Activated naive CD4-positive, alpha-beta T cell treated with anti-CD3 and anti-CD28 coated beads, Interleukin-2, amount 10 ng/mL, durations not matched to agents 7 days and 5 days (primary cell): Measurements from ENCODE around the gene PIK3R5.

Experiments
- CTCF ChIA-PET: fragments of 350-600 bp; sonication (Branson Sonifier 250); formaldehyde crosslinking; loops from one replicate; lab custom pipeline; 2021; ENCODE audit warnings: antibody characterized with exemption; lab: Charles Lee
- DNase-seq: peaks from one replicate; pipeline ENCODE4 v3.0.0-alpha.2; 2020
- H3K27ac Mint-ChIP-seq: one replicate; pipeline ENCODE4 v1.8.0; 2021; ENCODE audit warnings: mild to moderate bottlenecking, moderate library complexity, mixed read lengths
- H3K27me3 Mint-ChIP-seq: one replicate; pipeline ENCODE4 v1.8.0; 2021; ENCODE audit warnings: mild to moderate bottlenecking, mixed read lengths
- H3K36me3 Mint-ChIP-seq: one replicate; pipeline ENCODE4 v1.8.0; 2021; ENCODE audit warnings: mixed read lengths
- H3K4me1 Mint-ChIP-seq: one replicate; pipeline ENCODE4 v1.8.0; 2021; ENCODE audit warnings: mixed read lengths
- H3K4me3 Mint-ChIP-seq: one replicate; pipeline ENCODE4 v1.8.0; 2021; ENCODE audit warnings: mild to moderate bottlenecking, moderate library complexity, mixed read lengths
- H3K9me3 Mint-ChIP-seq: one replicate; pipeline ENCODE4 v1.8.0; 2021; ENCODE audit warnings: mixed read lengths

The PIK3R5 gene

DNA sequence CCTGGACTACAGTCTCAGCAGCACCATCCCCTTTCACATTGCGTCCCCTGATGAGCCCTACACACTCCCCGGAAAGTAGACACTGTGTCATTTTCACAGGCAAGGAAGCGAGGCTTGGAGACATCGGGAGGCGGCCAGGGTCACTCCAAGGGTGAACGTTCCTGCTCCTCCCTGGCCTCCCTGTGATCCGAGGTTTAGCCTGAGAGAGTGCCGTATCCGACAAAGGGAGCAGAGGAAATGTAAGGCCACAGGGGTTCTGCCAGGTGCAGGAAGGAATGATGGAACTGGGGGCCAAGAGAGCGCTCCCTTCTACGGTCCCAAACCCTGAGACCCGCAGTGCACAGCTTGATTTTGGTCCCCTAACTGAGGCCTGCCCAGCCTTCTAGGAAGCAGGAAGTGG, 90.1 kb downstream of the PIK3R5 start:
- Mint-ChIP-seq H3K27me3 (peaks cover 8% of the 10 kb centered on the region), H3K27ac (no peak overlapping the region)

DNA sequence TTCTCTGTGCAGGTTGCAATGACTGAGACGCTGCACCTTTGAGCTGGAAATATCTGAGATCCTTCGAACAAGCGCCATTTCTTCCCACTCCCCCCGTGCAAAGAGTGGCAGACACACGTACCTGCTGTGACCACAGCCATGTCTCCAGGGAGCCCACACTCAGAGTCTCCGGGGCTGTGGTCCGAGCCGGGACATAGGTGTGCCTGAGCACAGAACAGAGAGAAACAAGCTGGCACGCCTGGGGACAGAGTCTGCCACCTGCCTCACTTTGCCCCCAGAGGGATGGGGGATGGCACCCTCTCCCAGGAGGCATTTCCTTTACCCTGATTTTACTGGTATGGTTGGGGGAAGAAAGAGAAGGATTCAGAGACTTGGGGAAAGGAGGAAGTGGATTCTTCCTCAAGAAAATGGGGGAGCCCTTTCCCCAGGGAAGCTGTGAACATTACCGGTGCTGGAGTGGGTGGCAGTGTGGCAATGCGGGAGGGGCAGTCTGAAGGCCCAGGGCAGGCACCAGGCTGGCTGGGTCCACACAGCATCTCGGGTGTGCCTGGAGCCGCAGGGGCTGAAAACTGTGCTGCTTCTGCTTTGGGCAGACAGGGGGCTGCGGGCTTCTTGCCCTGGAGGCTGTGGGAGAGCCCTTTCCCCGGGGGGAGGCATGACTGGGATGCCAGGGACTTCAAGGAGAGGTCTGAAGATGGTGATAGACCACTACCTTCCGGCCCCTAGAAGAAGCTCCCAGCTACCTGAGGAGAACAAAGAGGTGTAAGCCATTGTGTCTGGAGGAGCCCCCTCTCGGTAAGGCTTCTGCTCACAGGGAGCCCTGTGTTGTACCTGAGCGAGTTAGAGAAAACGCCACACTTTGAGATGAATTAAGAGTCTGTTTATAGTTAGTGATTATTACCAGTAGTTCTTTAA, 91.4 kb downstream of the PIK3R5 start:
- Mint-ChIP-seq H3K36me3 (peaks cover 16% of the 10 kb centered on the region), H3K9me3 (no peaks in the 10 kb centered on the region), H3K27ac (no peak overlapping the region), H3K27me3 (peaks cover 19% of the 10 kb centered on the region), H3K4me3 (no peak overlapping the region), H3K4me1 (peaks cover 6% of the 10 kb centered on the region)
- peak; percentile 19 for DNase-seq
- CTCF ChIA-PET: no interaction called here

More for the DNA sequence above, 90.1 kb downstream of the PIK3R5 start:
- Mint-ChIP-seq H3K9me3 (no peaks in the 10 kb centered on the region), H3K36me3 (peaks cover 27% of the 10 kb centered on the region), H3K4me3 (no peak overlapping the region), H3K4me1 (peaks cover 6% of the 10 kb centered on the region)
- CTCF ChIA-PET: no interaction called here
- DNase-seq: peak; percentile 18

DNA sequence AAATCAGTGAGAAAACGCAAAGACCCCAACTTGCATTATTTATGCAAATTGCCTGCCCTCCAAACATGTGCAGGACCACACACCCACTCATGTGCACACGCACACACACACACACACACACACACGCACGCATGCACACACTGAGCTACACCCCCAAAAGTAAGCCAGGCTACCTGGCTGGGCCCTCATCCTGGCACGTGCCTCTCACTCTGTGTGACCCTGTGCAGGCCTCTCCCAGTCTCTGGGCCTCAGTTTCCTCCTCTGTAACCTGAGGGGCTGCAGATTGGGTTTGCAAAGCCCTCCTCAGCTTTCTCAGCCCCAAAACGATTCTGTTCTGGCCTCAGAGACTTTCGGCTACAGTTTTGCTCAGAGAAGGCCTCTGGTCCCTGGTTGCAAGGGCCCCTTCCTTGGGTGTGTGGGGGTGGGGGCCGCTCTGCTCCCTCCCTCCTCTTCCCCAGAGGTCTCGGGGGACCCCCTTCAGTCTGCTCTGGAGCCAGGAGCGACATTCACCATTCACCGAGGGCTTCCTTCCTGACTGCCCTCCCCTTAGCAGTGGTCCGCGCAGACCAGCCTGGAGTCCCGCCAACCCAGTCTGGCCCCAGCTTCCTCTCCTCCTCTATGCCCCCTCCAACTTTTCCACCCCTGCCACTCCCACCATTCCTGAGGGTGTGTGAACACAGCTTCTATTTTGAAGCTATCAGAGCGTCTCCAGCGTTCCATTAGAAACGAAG, 92.6 kb downstream of the PIK3R5 start:
- Mint-ChIP-seq H3K9me3 (no peaks in the 10 kb centered on the region), H3K27me3 (peaks cover 19% of the 10 kb centered on the region), H3K4me1 (peaks cover 15% of the 10 kb centered on the region), H3K27ac (peak overlapping the region; percentile 34), H3K4me3 (no peak overlapping the region), H3K36me3 (peaks cover 5% of the 10 kb centered on the region)
- DNase-seq: no peak
- CTCF ChIA-PET: no interaction called here

GRCh38 chr17:8872036-8872704, 93.3 kb downstream of the PIK3R5 start:
- Mint-ChIP-seq H3K9me3 (no peaks in the 10 kb centered on the region), H3K27me3 (peaks cover 23% of the 10 kb centered on the region), H3K4me1 (peaks cover 22% of the 10 kb centered on the region), H3K27ac (no peak overlapping the region), H3K36me3 (no peaks in the 10 kb centered on the region), H3K4me3 (no peak overlapping the region)
- DNase-seq: no peak
- CTCF ChIA-PET: no interaction called here

GRCh38 chr17:8871081-8871581, 94.4 kb downstream of the PIK3R5 start:
- no peak overlapping the region for H3K4me3 Mint-ChIP-seq
- peaks cover 3% of the 10 kb centered on the region for H3K36me3 Mint-ChIP-seq
- DNase-seq: no peak
- CTCF ChIA-PET: no interaction called here
- H3K9me3 Mint-ChIP-seq: no peaks in the 10 kb centered on the region
- H3K27me3 Mint-ChIP-seq: peaks cover 27% of the 10 kb centered on the region
- H3K4me1 Mint-ChIP-seq: peaks cover 30% of the 10 kb centered on the region
- no peak overlapping the region for H3K27ac Mint-ChIP-seq

GRCh38 chr17:8870406-8871040, 95.0 kb downstream of the PIK3R5 start:
- Mint-ChIP-seq H3K36me3 (peaks cover 3% of the 10 kb centered on the region), H3K27ac (no peak overlapping the region), H3K9me3 (no peaks in the 10 kb centered on the region), H3K4me3 (no peak overlapping the region), H3K27me3 (peaks cover 27% of the 10 kb centered on the region), H3K4me1 (peaks cover 32% of the 10 kb centered on the region)
- CTCF ChIA-PET: no interaction called here
- no peak for DNase-seq

GRCh38 chr17:8869114-8869815, 96.2 kb downstream of the PIK3R5 start:
- Mint-ChIP-seq H3K9me3 (no peaks in the 10 kb centered on the region), H3K4me1 (peaks cover 37% of the 10 kb centered on the region), H3K36me3 (peaks cover 6% of the 10 kb centered on the region), H3K27ac (no peak overlapping the region), H3K27me3 (peaks cover 27% of the 10 kb centered on the region), H3K4me3 (no peak overlapping the region)
- CTCF ChIA-PET: interaction anchor here (0.7 to 1.5 kb wide), 3 partner anchors 22 to 133 kb away, joined by 3 to 5 read pairs (median 3); no protein-coding TSS in a partner anchor
- DNase-seq: no peak

DNA sequence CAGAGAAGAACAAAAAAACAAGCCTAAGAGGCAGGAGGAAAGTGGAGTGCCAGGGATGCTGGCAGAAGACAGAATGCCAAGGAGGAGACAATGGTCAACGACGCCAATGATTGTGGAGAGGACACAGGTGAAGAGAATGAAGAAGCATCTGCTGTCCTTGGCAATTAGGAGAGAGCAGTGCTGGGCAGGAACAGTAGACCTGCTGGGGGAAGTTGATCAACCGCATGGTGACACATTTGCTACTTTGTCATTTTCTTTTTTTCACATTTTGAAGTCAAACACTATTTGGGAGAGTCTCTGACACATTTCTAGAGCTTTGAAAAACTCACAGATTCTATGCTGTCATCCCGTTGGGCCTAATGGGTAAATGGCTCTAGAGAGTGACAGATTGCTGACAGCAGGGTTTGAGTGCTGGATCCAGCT, 97.0 kb downstream of the PIK3R5 start:
- H3K27me3 Mint-ChIP-seq: peaks cover 27% of the 10 kb centered on the region
- CTCF ChIA-PET: interaction anchor here (0.7 to 1.9 kb wide), 3 partner anchors 23 to 130 kb away, joined by 3 to 6 read pairs (median 5); no protein-coding TSS in a partner anchor

DNA sequence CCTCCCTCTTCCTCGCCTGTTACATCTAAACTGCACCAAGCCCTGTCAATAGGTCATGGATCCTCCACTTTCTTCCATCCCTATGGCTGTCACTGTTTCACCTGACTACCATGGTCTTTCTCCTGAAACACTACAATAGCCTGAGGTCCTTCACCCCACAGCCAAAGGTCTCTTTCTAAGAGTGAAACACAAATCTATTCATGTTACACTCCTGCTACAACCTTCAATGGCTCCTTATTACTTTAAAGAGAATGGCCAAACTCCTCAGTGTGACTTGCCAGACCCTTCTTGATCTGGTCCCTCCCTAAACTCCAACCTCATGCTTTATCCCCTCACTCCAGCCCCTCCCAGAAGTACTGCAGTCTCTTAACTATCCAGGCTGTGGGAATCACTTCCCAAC, 97.4 kb downstream of the PIK3R5 start:
- Mint-ChIP-seq H3K27me3 (peaks cover 27% of the 10 kb centered on the region), H3K4me3 (peak overlapping the region; percentile 44), H3K36me3 (peaks cover 8% of the 10 kb centered on the region), H3K27ac (peak overlapping the region; percentile 0), H3K4me1 (peaks cover 35% of the 10 kb centered on the region), H3K9me3 (no peaks in the 10 kb centered on the region)
- CTCF ChIA-PET: interaction anchor here (0.9 to 1.9 kb wide), 6 partner anchors 24 to 458 kb away, joined by 3 to 6 read pairs (median 4); no protein-coding TSS in a partner anchor
- DNase-seq: no peak

More for the DNA sequence above, 97.0 kb downstream of the PIK3R5 start:
- H3K4me1 Mint-ChIP-seq: peaks cover 37% of the 10 kb centered on the region
- peak overlapping the region; percentile 31 for H3K27ac Mint-ChIP-seq
- no peak for DNase-seq
- H3K36me3 Mint-ChIP-seq: peaks cover 8% of the 10 kb centered on the region
- H3K4me3 Mint-ChIP-seq: no peak overlapping the region
- H3K9me3 Mint-ChIP-seq: no peaks in the 10 kb centered on the region

DNA sequence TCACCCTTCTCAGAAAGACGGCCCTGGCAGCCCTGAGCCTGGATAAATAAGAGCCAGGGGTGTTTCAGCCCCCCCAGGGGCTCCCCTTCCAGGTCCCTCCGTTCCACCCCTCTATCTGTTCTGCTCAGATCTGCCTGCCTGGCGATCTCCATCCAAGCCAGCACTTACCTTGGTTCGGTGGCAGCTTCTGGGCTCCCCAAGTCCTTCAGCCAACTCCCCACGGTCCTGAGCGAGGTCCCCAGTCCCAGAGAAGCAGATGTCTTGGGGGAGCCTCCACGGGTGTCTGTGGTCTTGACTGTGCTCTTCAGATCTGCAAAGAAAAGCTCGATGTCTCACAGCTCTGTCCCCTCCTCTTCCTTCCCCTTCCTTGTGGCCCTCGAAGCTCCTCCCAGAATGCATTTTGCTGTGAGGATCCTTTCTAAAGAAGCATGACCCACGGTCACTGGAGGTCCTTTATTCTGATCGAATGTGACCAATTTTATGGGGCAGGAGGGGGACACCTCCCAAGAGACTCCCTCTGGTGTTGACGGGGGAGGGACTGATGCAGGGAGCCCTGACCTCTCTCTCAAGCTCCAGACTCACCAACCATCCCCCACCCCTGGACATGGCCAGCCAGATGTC, 98.0 kb downstream of the PIK3R5 start, which contains the start of gene PIK3R6:
Gene PIK3R6 (minus strand): TSS at position 314 of the 621 bp plus-strand sequence. CDS start 17,880 bp downstream, outside the sequence.
- H3K36me3 Mint-ChIP-seq: peaks cover 9% of the 10 kb centered on the region
- CTCF ChIA-PET: interaction anchor here (0.9 to 1.9 kb wide), 6 partner anchors 9 to 457 kb away, joined by 3 to 6 read pairs (median 4); no protein-coding TSS in a partner anchor
- DNase-seq: peak; percentile 43
- no peaks in the 10 kb centered on the region for H3K9me3 Mint-ChIP-seq
- peaks cover 27% of the 10 kb centered on the region for H3K27me3 Mint-ChIP-seq
- peak within 1 kb of the TSS; percentile 86 for H3K4me3 Mint-ChIP-seq
- H3K27ac Mint-ChIP-seq: peak within 1 kb of the TSS; percentile 67
- H3K4me1 Mint-ChIP-seq: peaks cover 38% of the 10 kb centered on the region

DNA sequence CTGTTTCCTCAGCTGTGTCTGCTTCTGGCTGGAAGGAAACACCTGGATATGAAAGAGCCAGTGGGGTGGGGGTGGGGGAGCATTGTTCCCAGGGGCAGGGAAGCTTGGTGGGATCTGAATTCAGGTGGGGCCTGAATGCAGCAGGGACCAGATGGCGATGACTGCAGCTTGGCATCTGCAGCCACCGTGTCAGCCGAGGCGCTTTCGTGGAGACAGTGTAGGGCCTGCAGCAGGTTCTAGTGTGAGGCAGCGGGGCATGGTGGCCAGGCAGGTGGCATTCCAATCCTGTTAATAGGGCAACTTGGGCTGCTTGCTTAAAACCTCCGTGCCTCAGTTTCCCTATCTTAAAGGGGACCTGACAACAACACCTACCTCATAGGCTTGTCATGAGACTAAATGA, 99.7 kb downstream of the PIK3R5 start:
- peaks cover 51% of the 10 kb centered on the region for H3K4me1 Mint-ChIP-seq

DNA sequence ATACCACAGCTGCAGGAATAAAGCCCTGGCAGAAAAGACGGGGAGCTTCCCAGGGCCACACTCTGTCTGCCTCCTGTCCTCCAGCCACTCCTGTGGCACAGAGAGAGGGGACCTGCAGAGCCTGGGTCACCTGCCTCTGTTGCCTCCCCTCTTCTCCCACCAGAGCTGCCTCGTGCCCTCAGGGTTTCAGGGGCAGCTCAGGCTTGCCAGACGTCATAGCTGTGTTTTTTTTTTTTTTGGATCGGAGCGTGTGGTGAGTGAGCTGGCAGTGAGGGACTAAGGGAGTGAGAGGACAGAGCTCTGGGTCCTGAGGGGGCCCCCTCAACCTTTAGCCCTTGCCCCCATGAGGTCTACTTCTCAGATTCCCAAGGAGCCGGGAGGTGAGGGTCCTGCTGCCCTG, 100.1 kb downstream of the PIK3R5 start:
- H3K27me3 Mint-ChIP-seq: peaks cover 19% of the 10 kb centered on the region
- peaks cover 15% of the 10 kb centered on the region for H3K36me3 Mint-ChIP-seq
- CTCF ChIA-PET: interaction anchor here (1.0 to 3.1 kb wide), 2 partner anchors 29 to 113 kb away, joined by 3 to 13 read pairs; no protein-coding TSS in a partner anchor

More for the DNA sequence above, 99.7 kb downstream of the PIK3R5 start:
- DNase-seq: no peak
- CTCF ChIA-PET: interaction anchor here (1.0 to 3.1 kb wide), 2 partner anchors 29 to 113 kb away, joined by 3 to 13 read pairs; no protein-coding TSS in a partner anchor
- no peak overlapping the region for H3K27ac Mint-ChIP-seq
- H3K27me3 Mint-ChIP-seq: peaks cover 22% of the 10 kb centered on the region
- H3K4me3 Mint-ChIP-seq: no peak overlapping the region
- H3K9me3 Mint-ChIP-seq: no peaks in the 10 kb centered on the region
- H3K36me3 Mint-ChIP-seq: peaks cover 15% of the 10 kb centered on the region

More for the DNA sequence above, 100.1 kb downstream of the PIK3R5 start:
- H3K4me3 Mint-ChIP-seq: no peak overlapping the region
- H3K4me1 Mint-ChIP-seq: peaks cover 54% of the 10 kb centered on the region
- H3K9me3 Mint-ChIP-seq: no peaks in the 10 kb centered on the region
- H3K27ac Mint-ChIP-seq: no peak overlapping the region
- no peak for DNase-seq
